ENCODE data around the gene CBLL2.
"Not testable (repeated sequence)": the region's sequence is repeated elsewhere in the genome, so short reads cannot be mapped to it uniquely, and the experiment has no call there.

Gene CBLL2

GRCh38 chrX:22272613-22273012 lies at the start of gene CBLL2:
CBLL2 (plus strand) TSS chrX:22272913; CDS start chrX:22272992, 79 bp downstream.
- in situ Hi-C loops (cut with HindIII; ENCODE audit: low sequenced_read_pairs), result no loop called here

- in situ Hi-C loops (cut with HindIII; ENCODE audit: low sequenced_read_pairs), result no loop called here
Measured at GRCh38 chrX:22234380-22234779, 38.3 kb upstream of the CBLL2 start.

- in situ Hi-C loops (cut with HindIII; ENCODE audit: low sequenced_read_pairs), result no loop called here
Measured at GRCh38 chrX:22237479-22237878, 35.2 kb upstream of the CBLL2 start.

- in situ Hi-C loops (cut with HindIII; ENCODE audit: low sequenced_read_pairs), result no loop called here
Measured at GRCh38 chrX:22246620-22247019, 26.1 kb upstream of the CBLL2 start.

GRCh38 chrX:22247169-22247568 lies 25.5 kb upstream of the CBLL2 start:
- in situ Hi-C loops (cut with HindIII; ENCODE audit: low sequenced_read_pairs), result no loop called here

- in situ Hi-C loops (cut with HindIII; ENCODE audit: low sequenced_read_pairs), result no loop called here
Measured at GRCh38 chrX:22248401-22248800, 24.3 kb upstream of the CBLL2 start.

GRCh38 chrX:22249371-22249770 lies 23.3 kb upstream of the CBLL2 start:
- in situ Hi-C loops (cut with HindIII; ENCODE audit: low sequenced_read_pairs), result no loop called here

GRCh38 chrX:22268706-22269105 lies 4.0 kb upstream of the CBLL2 start:
- in situ Hi-C loops (cut with HindIII; ENCODE audit: low sequenced_read_pairs), result no loop called here

- in situ Hi-C loops (cut with HindIII; ENCODE audit: low sequenced_read_pairs), result no loop called here
Measured at GRCh38 chrX:22273714-22274317, 1.1 kb downstream of the CBLL2 start.

- in situ Hi-C loops (cut with HindIII; ENCODE audit: low sequenced_read_pairs), result no loop called here
Measured at GRCh38 chrX:22276781-22277180, 4.1 kb downstream of the CBLL2 start.

GRCh38 chrX:22278375-22278774 lies 5.7 kb downstream of the CBLL2 start:
- in situ Hi-C loops (cut with HindIII; ENCODE audit: low sequenced_read_pairs), result no loop called here

GRCh38 chrX:22289209-22289608 lies 16.5 kb downstream of the CBLL2 start:
- in situ Hi-C loops (cut with HindIII; ENCODE audit: low sequenced_read_pairs), result not testable (repeated sequence)

GRCh38 chrX:22296871-22297270 lies 24.2 kb downstream of the CBLL2 start:
- in situ Hi-C loops (cut with HindIII; ENCODE audit: low sequenced_read_pairs), result no loop called here

GRCh38 chrX:22300130-22300529 lies 27.4 kb downstream of the CBLL2 start:
- in situ Hi-C loops (cut with HindIII; ENCODE audit: low sequenced_read_pairs), result no loop called here

GRCh38 chrX:22310779-22311178 lies 38.1 kb downstream of the CBLL2 start:
- in situ Hi-C loops (cut with HindIII; ENCODE audit: low sequenced_read_pairs), result no loop called here

GRCh38 chrX:22313766-22314165 lies 41.1 kb downstream of the CBLL2 start:
- in situ Hi-C loops (cut with HindIII; ENCODE audit: low sequenced_read_pairs), result no loop called here

GRCh38 chrX:22314211-22314610 lies 41.5 kb downstream of the CBLL2 start:
- in situ Hi-C loops (cut with HindIII; ENCODE audit: low sequenced_read_pairs), result no loop called here

- in situ Hi-C loops (cut with HindIII; ENCODE audit: low sequenced_read_pairs), result no loop called here
Measured at GRCh38 chrX:22314692-22315091, 42.0 kb downstream of the CBLL2 start.

GRCh38 chrX:22315151-22315550 lies 42.4 kb downstream of the CBLL2 start:
- in situ Hi-C loops (cut with HindIII; ENCODE audit: low sequenced_read_pairs), result no loop called here

GRCh38 chrX:22320236-22320873 lies 47.6 kb downstream of the CBLL2 start:
- in situ Hi-C loops (cut with HindIII; ENCODE audit: low sequenced_read_pairs), result no loop called here

GRCh38 chrX:22323541-22323940 lies 50.8 kb downstream of the CBLL2 start:
- in situ Hi-C loops (cut with HindIII; ENCODE audit: low sequenced_read_pairs), result no loop called here
